HG02970 (cell line): ENCODE measurements around the gene MEST.
"Not testable (repeated sequence)": the region's sequence is repeated elsewhere in the genome, so short reads cannot be mapped to it uniquely, and the experiment has no call there.

Experiments
- ATAC-seq: cut with Tn5 transposase; IDR thresholded peaks from one replicate; pipeline ENCODE4 v1.9.1; 2021; ENCODE audit warnings: mild to moderate bottlenecking, moderate library complexity, moderate number of reproducible peaks; ENCODE audit not compliant: unreplicated experiment, low FRiP score

Gene MEST

DNA sequence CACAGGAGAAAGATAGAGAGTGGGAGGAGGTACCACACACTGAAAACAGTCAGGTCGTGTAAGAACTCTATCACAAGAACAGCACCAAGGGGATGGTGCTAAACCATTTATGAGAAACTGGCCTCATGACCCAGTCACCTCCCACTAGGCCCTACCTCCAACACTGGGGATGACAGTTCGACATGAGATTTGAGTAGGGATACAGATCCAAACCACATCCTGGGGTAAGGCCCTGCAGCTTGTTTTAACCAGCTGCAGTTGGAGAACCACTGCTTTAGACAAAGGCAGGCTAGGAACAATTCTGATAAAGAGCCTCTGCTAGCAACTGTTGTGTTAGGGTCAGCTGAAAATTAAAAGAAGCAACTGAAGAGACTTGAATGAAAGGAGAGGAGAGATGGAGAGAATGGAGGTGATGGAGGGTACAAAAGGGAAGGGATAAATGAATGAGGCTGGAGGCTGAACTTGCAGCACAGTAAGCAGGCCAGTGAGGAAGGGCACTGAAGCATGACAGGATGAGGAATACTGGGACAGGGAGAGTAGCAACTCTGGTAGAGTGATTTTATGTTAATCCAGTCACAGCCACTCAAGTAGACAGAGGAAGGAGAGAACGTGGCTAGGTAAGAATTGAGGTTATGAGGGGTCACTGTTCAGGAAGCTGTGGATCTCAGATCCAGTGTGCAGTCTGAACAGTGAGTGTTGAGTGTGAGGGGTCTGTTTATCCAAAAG, 23.6 kb downstream of the MEST start:
- no peak for ATAC-seq

- no peak for ATAC-seq
Measured at GRCh38 chr7:130521258-130521951, 29.5 kb downstream of the MEST start.

DNA sequence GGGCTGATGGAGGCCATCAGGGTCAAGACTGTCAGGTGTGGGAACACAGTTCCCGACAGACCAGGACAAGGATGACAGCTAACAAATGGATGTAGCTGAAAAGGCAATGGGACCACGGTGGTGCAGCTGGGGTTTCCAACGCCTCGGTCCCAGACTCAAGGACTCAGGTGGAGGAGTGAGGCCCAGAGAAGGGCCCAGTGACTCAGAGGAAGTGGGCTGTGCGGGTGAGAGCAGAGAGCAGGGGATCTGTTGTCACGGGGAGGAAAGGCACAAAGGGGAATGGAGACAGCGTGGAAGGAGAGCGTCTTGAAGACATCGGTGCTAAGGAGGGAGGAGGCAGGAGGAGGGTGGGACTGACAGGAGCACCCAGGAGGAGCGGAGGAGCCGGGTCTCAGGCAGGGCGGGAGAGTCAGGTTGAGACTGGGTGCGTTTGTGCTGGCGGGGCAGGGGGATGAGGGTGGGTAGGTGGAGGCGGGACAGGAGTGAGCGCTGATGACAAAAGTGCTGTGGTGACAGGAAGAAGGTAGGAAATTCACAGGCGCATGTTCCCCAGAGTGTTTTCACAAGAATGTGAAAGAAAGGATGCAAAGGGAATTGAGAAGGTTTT, 31.7 kb downstream of the MEST start:
- not testable (repeated sequence) for ATAC-seq

DNA sequence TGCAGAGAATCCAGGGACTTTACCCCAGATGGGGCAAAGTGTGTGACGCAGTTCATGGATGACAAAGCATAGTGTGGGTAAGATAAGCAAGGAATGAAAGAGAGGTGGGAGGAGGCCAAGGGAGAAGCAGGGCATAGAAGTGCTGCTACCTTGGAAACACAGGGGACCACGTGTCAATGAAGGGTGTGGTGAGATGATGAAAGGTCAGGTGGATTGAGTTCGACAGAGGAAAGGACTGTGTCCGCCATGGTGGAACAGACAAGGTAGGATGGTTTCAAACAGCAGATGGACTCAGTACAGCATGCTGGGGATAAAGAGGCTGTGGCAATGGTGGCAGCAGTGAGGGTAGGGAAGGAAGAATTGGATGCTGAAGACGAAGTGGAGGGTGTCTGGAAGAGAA, 32.7 kb downstream of the MEST start:
- ATAC-seq: no peak

DNA sequence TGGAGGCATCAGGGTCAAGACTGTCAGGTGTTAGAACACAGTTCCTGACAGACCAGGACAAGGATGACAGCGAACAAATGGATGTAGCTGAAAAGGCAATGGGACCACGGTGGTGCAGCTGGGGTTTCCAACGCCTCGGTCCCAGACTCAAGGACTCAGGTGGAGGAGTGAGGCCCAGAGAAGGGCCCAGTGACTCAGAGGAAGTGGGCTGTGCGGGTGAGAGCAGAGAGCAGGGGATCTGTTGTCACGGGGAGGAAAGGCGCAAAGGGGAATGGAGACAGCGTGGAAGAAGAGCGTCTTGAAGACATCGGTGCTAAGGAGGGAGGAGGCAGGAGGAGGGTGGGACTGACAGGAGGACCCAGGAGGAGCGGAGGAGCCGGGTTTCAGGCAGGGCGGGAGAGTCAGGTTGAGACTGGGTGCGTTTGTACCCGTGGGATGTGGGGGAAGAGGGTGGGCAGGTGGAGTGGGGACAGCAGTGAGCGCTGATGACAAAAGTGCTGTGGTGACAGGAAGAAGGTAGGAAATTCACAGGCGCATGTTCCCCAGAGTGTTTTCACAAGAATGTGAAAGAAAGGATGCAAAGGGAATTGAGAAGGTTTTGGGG, 36.0 kb downstream of the MEST start:
- not testable (repeated sequence) for ATAC-seq

DNA sequence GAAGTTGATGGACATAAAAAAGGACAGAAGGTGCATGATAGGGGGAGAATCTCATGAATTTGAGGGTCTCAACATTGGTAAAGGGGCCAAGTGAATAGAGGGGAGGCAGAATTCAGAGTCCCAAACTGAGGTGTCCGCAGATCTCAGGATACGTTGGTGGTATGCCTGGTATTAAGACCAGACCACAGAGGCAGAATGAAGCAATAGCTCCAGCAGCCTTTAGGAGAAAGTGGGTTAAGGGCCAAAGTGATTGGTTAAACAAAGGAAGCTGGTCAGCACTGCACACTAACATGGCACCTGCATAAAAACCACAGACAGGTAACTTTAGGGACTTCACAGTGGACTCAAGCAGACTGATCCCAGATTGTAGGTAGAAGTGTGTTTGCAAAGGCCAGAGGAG, 37.5 kb downstream of the MEST start:
- ATAC-seq: no peak

- not testable (repeated sequence) for ATAC-seq
Measured at GRCh38 chr7:130537894-130538293, 46.0 kb downstream of the MEST start.

DNA sequence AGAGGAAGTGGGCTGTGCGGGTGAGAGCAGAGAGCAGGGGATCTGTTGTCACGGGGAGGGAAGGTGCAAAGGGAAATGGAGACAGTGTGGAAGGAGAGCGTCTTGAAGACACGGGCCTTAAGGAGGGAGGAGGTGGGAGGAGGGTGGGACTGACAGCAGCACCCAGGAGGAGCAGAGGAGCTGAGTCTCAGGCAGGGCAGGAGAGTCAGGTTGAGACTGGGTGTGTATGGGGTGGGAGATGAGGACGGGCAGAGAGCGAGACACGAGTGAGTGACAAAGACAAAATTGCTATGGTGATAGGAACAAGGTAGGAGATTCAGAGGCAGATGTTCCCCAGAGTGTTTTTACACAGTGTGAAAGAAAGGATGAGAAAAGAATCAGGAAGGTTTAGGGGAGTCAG, 49.4 kb downstream of the MEST start:
- not testable (repeated sequence) for ATAC-seq

DNA sequence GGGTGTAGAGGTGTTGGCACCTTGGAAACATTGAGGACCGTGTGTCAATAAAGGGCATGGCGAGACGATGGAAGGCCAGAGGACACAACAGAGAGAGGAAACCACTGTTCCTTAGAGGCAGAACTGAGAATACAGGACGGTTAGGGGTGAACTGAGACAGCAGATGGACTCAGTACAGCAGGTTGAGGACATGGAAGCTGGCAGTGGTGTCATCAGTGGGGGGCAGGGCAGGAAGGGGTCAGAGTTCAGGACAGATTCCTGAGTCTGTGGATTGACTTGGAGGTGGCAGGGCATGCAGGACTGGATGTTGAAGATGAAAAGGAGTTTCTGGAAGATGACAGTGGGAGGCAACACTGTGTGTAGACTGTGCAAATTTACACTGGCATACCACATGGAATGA, 50.4 kb downstream of the MEST start:
- ATAC-seq: not testable (repeated sequence)

DNA sequence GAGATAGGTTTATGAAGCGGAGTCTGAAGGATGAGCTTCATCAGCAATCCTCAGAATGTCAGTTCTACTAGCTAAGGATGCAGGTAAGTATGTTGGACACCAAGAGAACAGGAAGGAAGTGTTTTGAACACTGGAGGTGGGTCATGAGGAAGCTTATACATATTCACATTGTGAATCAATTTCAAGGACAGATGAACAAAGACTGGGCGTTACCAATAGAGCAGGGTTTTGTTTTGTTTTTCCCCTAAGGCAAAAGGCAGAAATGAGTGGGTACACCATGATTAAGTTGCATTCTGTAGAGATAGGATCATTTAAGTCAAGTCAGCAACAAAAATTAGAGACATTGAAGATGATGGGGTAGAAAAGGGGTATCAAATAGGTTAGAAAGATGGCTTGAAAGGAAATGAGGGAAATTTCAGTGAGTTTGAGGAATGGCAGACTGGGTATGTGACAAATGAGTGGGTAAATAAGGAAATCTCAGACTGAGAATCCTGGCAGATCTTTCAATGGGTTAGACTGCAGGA, 51.7 kb downstream of the MEST start:
- no peak for ATAC-seq

GRCh38 chr7:130544356-130544755, 52.5 kb downstream of the MEST start:
- ATAC-seq: no peak

DNA sequence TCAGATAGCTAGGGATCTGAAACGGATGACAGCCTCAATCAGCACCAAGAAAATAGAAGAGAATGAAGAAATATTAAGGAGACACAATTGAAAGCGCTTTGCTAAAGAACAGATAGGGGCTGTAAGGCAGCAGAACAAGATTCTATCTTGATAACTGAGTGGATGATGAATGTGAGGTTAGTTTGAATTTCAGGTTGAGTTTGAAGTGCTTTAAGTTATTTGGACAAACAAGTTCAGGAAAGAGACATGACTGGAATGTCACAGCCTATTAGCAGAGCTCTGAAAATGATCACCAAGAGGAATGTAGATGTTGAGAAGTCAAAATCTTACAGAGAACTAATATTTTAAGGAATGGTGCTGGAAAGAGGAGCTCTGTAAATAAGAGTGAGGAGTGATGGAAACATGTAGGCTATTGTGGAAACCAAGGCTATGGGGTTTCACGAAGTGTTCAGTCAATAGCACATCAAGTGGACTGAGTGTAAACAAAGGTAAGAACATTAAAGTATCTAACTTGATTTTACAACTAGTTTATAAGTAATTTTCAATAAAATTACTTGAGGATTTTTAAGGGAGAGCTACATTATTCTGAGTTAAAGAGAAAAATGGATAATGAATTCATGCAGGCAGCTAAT, 61.6 kb downstream of the MEST start:
- no peak for ATAC-seq

GRCh38 chr7:130554481-130554880, 62.6 kb downstream of the MEST start:
- no peak for ATAC-seq
